GF-D8 (cell line): ENCODE results near the gene PDXDC1.
"Not testable (repeated sequence)": the region's sequence is repeated elsewhere in the genome, so short reads cannot be mapped to it uniquely, and the experiment has no call there.

ENCODE experiments used
- DNase-seq: peaks from one replicate; lab custom pipeline; 2025; lab: John Stamatoyannopoulos, UW

PDXDC1 gene

GRCh38 chr16:15163055-15163454, 188.2 kb downstream of the PDXDC1 start:
- not testable (repeated sequence) for DNase-seq

GRCh38 chr16:15166177-15166576, 191.4 kb downstream of the PDXDC1 start:
- DNase-seq, result not testable (repeated sequence)

GRCh38 chr16:15168303-15168702, 193.5 kb downstream of the PDXDC1 start:
- DNase-seq, result not testable (repeated sequence)

- not testable (repeated sequence) for DNase-seq
Observed at GRCh38 chr16:15168953-15169652, 194.3 kb downstream of the PDXDC1 start.

- not testable (repeated sequence) for DNase-seq
Observed at GRCh38 chr16:15179909-15180308, 205.1 kb downstream of the PDXDC1 start.

- DNase-seq, result not testable (repeated sequence)
Observed at GRCh38 chr16:15180946-15181345, 206.1 kb downstream of the PDXDC1 start.

GRCh38 chr16:15184000-15184399, 209.2 kb downstream of the PDXDC1 start:
- DNase-seq, result not testable (repeated sequence)
